ENCODE data around the gene RALBP1.
"Not testable (repeated sequence)": the region's sequence is repeated elsewhere in the genome, so short reads cannot be mapped to it uniquely, and the experiment has no call there.

RALBP1 gene

GRCh38 chr18:9474983-9475642, at the start of gene RALBP1:
Gene RALBP1 (plus strand): TSS chr18:9475513. CDS start chr18:9513046, 37,533 bp downstream.
- peak; percentile 98 for DNase-seq (ENCODE audit: insufficient read length, low spot score)
- FAIRE-seq, result peak; percentile 94
- TF ChIP-seq POLR2A (IDR thresholded peaks at IDR 0.05; ENCODE audit: low read depth, low read length), result peak; percentile 88

GRCh38 chr18:9426753-9427152, 48.6 kb upstream of the RALBP1 start:
- no peak for FAIRE-seq
- DNase-seq (ENCODE audit: insufficient read length, low spot score), result no peak
- no peak for TF ChIP-seq POLR2A (IDR thresholded peaks at IDR 0.05; ENCODE audit: low read depth, low read length)

GRCh38 chr18:9428301-9428706, 47.0 kb upstream of the RALBP1 start:
- no peak for DNase-seq (ENCODE audit: insufficient read length, low spot score)
- FAIRE-seq, result no peak
- no peak for TF ChIP-seq POLR2A (IDR thresholded peaks at IDR 0.05; ENCODE audit: low read depth, low read length)

GRCh38 chr18:9428862-9429661, 46.3 kb upstream of the RALBP1 start:
- FAIRE-seq, result no peak
- DNase-seq (ENCODE audit: insufficient read length, low spot score), result no peak
- no peak for TF ChIP-seq POLR2A (IDR thresholded peaks at IDR 0.05; ENCODE audit: low read depth, low read length)

- FAIRE-seq, result no peak
- TF ChIP-seq POLR2A (IDR thresholded peaks at IDR 0.05; ENCODE audit: low read depth, low read length), result no peak
- DNase-seq (ENCODE audit: insufficient read length, low spot score), result no peak
These were observed 45.7 kb upstream of the RALBP1 start for GRCh38 chr18:9429662-9429993.

- not testable (repeated sequence) for DNase-seq (ENCODE audit: insufficient read length, low spot score); FAIRE-seq
These were observed 45.0 kb upstream of the RALBP1 start for GRCh38 chr18:9430315-9430714.

GRCh38 chr18:9431296-9431695, 44.0 kb upstream of the RALBP1 start:
- DNase-seq (ENCODE audit: insufficient read length, low spot score) (no peak), FAIRE-seq (no peak)
- TF ChIP-seq POLR2A (IDR thresholded peaks at IDR 0.05; ENCODE audit: low read depth, low read length), result no peak

- not testable (repeated sequence) for FAIRE-seq; DNase-seq (ENCODE audit: insufficient read length, low spot score)
These were observed 42.2 kb upstream of the RALBP1 start for GRCh38 chr18:9433122-9433521.

GRCh38 chr18:9433671-9434121, 41.6 kb upstream of the RALBP1 start:
- DNase-seq (ENCODE audit: insufficient read length, low spot score), result no peak
- TF ChIP-seq POLR2A (IDR thresholded peaks at IDR 0.05; ENCODE audit: low read depth, low read length), result no peak
- FAIRE-seq, result no peak

- no peak for TF ChIP-seq POLR2A (IDR thresholded peaks at IDR 0.05; ENCODE audit: low read depth, low read length)
- FAIRE-seq (no peak), DNase-seq (ENCODE audit: insufficient read length, low spot score) (no peak)
These were observed 41.1 kb upstream of the RALBP1 start for GRCh38 chr18:9434122-9434701.

- DNase-seq (ENCODE audit: insufficient read length, low spot score) (no peak), FAIRE-seq (no peak)
- TF ChIP-seq POLR2A (IDR thresholded peaks at IDR 0.05; ENCODE audit: low read depth, low read length), result no peak
These were observed 40.3 kb upstream of the RALBP1 start for GRCh38 chr18:9435041-9435440.

- DNase-seq (ENCODE audit: insufficient read length, low spot score) (no peak), FAIRE-seq (no peak)
- TF ChIP-seq POLR2A (IDR thresholded peaks at IDR 0.05; ENCODE audit: low read depth, low read length), result no peak
These were observed 38.9 kb upstream of the RALBP1 start for GRCh38 chr18:9436206-9436929.

GRCh38 chr18:9437021-9437437, 38.3 kb upstream of the RALBP1 start:
- TF ChIP-seq POLR2A (IDR thresholded peaks at IDR 0.05; ENCODE audit: low read depth, low read length), result no peak
- no peak for FAIRE-seq
- no peak for DNase-seq (ENCODE audit: insufficient read length, low spot score)

GRCh38 chr18:9437672-9438071, 37.6 kb upstream of the RALBP1 start:
- FAIRE-seq (no peak), DNase-seq (ENCODE audit: insufficient read length, low spot score) (no peak)
- TF ChIP-seq POLR2A (IDR thresholded peaks at IDR 0.05; ENCODE audit: low read depth, low read length), result no peak
